Stimulated activated CD4-positive, alpha-beta T cell treated with anti-CD3 and anti-CD28 coated beads, TNF-alpha, amount 100 ng/mL, for 24 hours (primary cell): Measurements from ENCODE around the gene OLIG2.

Experiments used
- DNase-seq, 3 experiments: peaks; one replicate each; pipeline ENCODE4 v3.0.0-alpha.2; 2020; ENCODE audit warnings: low read depth in 3 of 3

The OLIG2 gene

GRCh38 chr21:33025489-33026442 lies at the start of gene OLIG2:
TSS of gene OLIG2 (plus strand) at chr21:33025935. CDS start at chr21:33026863, 928 bp downstream.
- DNase-seq = no peak

- no peak for DNase-seq
Measured at GRCh38 chr21:32976791-32977190, 48.9 kb upstream of the OLIG2 start.

GRCh38 chr21:32977216-32977615 lies 48.5 kb upstream of the OLIG2 start:
- DNase-seq = no peak

GRCh38 chr21:32978331-32979270 lies 47.1 kb upstream of the OLIG2 start:
- no peak for DNase-seq

GRCh38 chr21:32979598-32980268 lies 46.0 kb upstream of the OLIG2 start:
- no peak for DNase-seq

GRCh38 chr21:32981096-32981495 lies 44.6 kb upstream of the OLIG2 start:
- no peak for DNase-seq

- DNase-seq = no peak
Measured at GRCh38 chr21:32990666-32991065, 35.1 kb upstream of the OLIG2 start.

GRCh38 chr21:32991361-32991760 lies 34.4 kb upstream of the OLIG2 start:
- no peak for DNase-seq

GRCh38 chr21:32993894-32994293 lies 31.8 kb upstream of the OLIG2 start:
- DNase-seq = no peak

- DNase-seq = no peak
Measured at GRCh38 chr21:32994305-32994704, 31.4 kb upstream of the OLIG2 start.

GRCh38 chr21:33007747-33008146 lies 18.0 kb upstream of the OLIG2 start:
- DNase-seq = no peak

- DNase-seq = no peak
Measured at GRCh38 chr21:33008333-33009051, 17.2 kb upstream of the OLIG2 start.

- no peak for DNase-seq
Measured at GRCh38 chr21:33010931-33011330, 14.8 kb upstream of the OLIG2 start.

GRCh38 chr21:33011462-33011861 lies 14.3 kb upstream of the OLIG2 start:
- DNase-seq = no peak

GRCh38 chr21:33013626-33014025 lies 12.1 kb upstream of the OLIG2 start:
- DNase-seq = no peak

GRCh38 chr21:33014331-33014730 lies 11.4 kb upstream of the OLIG2 start:
- DNase-seq = no peak

GRCh38 chr21:33015096-33015495 lies 10.6 kb upstream of the OLIG2 start:
- DNase-seq = no peak

- no peak for DNase-seq
Measured at GRCh38 chr21:33015756-33016155, 10.0 kb upstream of the OLIG2 start.

GRCh38 chr21:33018707-33019465 lies 6.8 kb upstream of the OLIG2 start:
- no peak for DNase-seq

- DNase-seq = no peak
Measured at GRCh38 chr21:33019516-33019884, 6.2 kb upstream of the OLIG2 start.
